Activated CD8-positive, alpha-beta memory T cell treated with anti-CD3 and anti-CD28 coated beads for 24 hours (primary cell): ENCODE data around the gene APOA5.
"Not testable (repeated sequence)": the region's sequence is repeated elsewhere in the genome, so short reads cannot be mapped to it uniquely, and the experiment has no call there.

ENCODE experiments used
- DNase-seq: peaks from one replicate; pipeline ENCODE4 v3.0.0-alpha.2; 2020

Gene APOA5

GRCh38 chr11:116826751-116827431 lies 35.2 kb upstream of the APOA5 start:
- DNase-seq, result no peak

GRCh38 chr11:116825854-116826750 lies 34.4 kb upstream of the APOA5 start:
- DNase-seq, result no peak

DNA sequence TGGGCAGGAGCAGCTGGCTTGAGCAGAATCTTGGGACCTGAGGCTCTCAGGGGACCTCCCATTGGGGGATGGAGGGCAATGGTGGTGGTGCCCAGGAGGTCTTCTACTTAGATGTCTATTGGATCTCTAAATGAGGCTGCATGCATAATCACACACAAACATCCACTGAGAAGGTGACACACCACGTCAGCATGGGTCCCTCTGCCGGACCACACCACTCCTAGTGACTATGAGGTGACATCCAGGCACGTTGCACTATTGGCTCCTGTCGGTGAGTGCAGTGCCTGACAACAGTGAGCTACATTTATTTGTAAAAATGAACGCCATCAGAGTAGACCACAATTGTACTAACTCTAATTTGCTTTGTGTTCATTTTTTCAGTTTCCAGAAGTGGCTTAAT lies 33.8 kb upstream of the APOA5 start:
- no peak for DNase-seq

- no peak for DNase-seq
Measured at GRCh38 chr11:116823031-116823843, 31.6 kb upstream of the APOA5 start, which contains the start of gene APOA4. APOA4 (minus strand) TSS chr11:116823304; CDS start chr11:116823191, 113 bp downstream.

GRCh38 chr11:116822575-116822974 lies 30.9 kb upstream of the APOA5 start:
- no peak for DNase-seq

DNA sequence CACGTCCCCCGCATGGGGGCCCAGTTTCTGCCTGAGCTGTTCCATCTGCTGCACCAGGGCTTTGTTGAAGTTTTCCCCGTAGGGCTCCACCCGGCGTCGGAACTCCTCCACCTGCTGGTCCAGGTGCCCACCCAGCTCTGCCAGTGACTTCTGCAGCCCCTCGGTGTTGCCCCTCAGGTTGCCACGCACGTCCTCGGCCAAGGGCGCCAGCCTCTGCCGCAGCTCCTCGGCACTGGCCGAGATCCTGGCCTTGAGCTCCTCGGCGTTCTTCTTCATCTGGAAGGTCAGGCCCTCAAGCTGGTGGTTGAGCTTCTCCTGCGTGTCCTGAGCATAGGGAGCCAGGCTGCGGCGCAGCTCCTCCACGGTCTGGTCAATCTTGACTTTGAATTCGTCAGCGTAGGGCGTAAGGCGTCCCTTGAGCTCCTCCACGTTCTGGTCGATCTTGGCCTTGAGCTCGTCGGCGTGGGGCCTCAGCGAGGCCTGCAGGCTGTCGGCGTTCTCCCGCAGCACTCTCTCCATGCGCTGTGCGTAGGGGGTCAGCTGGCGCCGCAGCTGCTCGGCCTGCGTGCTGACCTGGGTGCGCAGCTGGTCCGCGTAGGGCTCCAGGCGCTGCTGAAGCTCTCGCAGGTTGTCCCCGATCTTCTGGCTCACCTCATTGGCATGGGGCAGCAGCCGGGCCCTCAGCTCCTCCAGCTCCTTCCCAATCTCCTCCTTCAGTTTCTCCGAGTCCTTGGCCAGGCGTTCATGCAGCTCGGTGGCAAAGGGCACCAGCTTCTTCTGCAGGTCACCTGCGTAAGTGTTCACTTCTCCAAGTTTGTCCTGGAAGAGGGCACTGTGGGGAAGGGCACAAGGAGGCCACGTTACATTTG lies 29.6 kb upstream of the APOA5 start:
- DNase-seq, result no peak

DNA sequence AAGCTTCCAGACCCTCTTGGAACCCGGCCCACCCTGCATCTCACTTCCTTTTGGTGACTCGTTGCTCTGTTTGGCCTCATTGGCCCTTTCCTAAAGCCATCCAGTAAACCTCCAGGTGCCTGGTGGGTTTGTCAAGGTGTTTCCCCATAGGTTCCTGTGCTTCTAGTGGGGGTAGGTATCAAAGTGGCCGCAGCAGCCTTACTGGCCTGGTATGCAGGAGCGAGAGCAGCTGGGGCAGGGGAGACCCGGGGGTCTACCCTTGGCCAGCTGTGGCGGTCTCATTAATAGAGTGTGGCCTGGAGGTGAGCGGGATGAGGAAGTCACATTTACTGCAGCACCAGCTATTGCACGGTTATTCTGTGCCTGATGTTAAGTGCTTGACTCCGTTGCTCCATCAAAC lies 27.4 kb upstream of the APOA5 start:
- DNase-seq, result no peak

DNA sequence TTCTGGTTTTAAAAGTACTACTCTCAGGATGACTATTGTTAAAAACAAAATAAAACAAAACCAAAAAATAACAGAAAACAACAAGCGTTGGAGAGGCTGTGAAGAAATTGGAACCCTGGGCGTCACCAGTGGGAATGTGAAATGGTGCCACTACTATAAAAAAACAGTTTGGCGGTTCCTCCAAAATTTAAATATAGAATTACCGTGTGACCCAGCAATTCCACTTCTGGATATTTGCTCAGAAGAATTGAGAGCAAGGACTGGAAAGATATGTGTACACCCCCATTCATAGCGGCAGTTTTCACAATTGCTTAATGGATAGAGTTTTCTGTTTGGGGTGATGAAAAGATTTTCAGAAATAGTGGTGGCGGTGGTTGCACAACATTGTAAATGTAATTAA lies 22.8 kb upstream of the APOA5 start:
- no peak for DNase-seq

GRCh38 chr11:116813781-116814471 lies 22.2 kb upstream of the APOA5 start:
- no peak for DNase-seq

DNA sequence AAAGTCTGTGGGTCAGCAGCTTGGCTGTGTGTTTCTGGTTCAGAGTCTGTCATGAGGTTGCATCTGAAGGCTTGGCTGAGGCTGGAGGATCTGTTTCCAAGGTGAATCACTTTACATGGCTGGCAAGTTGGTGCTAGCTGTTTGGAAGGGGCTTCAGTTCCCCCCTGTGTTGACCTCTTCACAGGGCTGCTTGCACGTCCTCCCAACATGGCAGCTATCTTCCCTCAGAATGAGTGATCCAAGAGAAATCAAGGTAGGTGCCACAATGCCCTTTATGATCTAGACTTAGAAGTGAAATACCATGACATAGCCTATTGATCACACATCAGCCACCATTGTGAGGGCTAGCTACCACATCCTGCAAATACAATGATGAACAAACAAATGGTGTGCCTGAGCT lies 21.5 kb upstream of the APOA5 start:
- no peak for DNase-seq

- no peak for DNase-seq
Measured at GRCh38 chr11:116812109-116812508, 20.4 kb upstream of the APOA5 start.

- no peak for DNase-seq
Measured at GRCh38 chr11:116811194-116811593, 19.5 kb upstream of the APOA5 start.

- no peak for DNase-seq
Measured at GRCh38 chr11:116808262-116809175, 16.8 kb upstream of the APOA5 start.

GRCh38 chr11:116807601-116808261 lies 16.1 kb upstream of the APOA5 start:
- DNase-seq, result no peak

DNA sequence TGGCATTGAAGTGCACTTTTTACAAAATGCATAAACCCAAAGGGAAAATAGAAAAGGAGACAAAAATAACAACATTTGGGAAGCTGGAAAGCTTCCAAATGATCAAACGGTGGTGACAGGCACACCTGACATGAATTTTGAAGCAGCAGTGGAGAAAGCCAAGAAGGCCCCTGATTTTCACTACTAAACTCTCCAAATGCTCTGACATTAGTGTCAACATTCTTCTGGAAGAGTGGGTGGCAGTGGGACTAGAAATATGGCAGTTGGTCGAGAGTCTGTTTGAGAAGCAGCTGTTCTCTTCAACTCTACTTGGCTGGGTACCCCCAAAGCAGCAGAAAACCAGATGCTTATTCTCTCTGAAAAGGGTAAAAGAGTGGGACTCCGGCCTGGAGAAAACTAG lies 12.3 kb upstream of the APOA5 start:
- DNase-seq, result no peak

DNA sequence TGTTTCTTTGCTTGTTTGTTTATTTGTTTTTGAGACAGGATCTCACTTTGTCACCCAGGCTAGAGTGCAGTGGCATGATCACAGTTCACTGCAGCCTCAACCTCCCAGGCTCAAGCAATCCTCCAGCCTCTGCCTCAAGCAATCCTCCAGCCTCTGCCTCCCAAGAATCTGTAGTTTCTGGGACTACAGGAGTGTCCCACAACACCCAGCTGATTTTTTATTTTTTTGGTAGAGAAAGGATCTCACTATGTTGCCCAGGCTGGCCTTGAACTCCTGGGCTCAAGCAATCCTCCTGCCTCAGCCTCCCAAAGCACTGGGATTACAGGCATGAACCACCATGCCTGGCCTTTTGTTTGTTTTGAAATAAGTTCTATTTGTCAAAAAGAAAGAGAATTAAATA lies 10.0 kb upstream of the APOA5 start:
- not testable (repeated sequence) for DNase-seq

GRCh38 chr11:116800610-116801009 lies 8.9 kb upstream of the APOA5 start:
- no peak for DNase-seq

GRCh38 chr11:116798368-116798767 lies 6.7 kb upstream of the APOA5 start:
- no peak for DNase-seq

- no peak for DNase-seq
Measured at GRCh38 chr11:116797816-116798215, 6.1 kb upstream of the APOA5 start.

DNA sequence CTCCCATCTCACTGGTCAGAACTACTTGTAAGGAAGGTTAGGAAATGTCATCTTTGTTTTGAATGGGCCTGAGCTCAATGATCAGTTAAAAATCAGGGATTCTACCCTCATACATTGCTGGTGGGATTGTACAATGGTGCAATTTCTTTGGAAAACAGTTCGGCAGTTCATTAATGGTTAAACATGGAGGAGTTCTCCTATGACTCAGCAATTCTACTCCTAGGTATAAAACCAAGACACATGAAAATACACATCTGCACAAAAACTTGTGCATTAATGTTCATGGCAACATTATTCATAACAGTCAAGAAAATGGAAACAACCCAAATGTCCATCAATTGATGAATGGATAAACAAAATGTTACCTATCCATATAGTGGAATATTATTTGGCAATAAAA lies 4.9 kb upstream of the APOA5 start:
- DNase-seq, result no peak
